ENCODE results near the gene RNFT2. TPM values are rescaled to one million over a fixed set of nuclear protein-coding genes. Genes with fewer than 3 reads are reported as not detected.

Gene RNFT2
- polyA plus RNA-seq, 1 donor (not counting 4 experiments of a cell fraction or from before 2014, with no cell fraction given): 0.96 TPM

DNA sequence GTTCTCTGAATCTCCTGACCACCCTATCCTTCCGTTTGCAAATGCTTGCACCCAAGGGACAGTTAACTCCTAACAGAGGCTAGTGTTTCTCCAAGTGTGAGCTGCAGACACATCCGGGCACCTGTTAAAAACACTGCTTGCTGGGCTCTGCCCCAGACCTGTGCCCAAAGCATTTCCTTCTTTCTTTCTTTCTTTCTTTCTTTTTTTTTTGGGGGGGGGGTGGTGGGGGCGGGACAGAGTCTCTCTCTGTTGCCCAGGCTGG is 42.7 kb upstream of the RNFT2 start:
- Histone ChIP-seq H3K36me3 (ENCODE audit: control insufficient read depth in 2 of 2, extremely low read depth in 1 of 2, insufficient read depth in 2 of 2, low read length in 2 of 2) (no peaks in the 10 kb centered on the region), H2AFZ (ENCODE audit: control insufficient read depth, low read length) (no peak overlapping the region), H3K9me1 (ENCODE audit: control insufficient read depth, extremely low read depth, insufficient read depth, low read length) (no peaks in the 10 kb centered on the region), H4K20me1 (ENCODE audit: control insufficient read depth, extremely low read depth, insufficient read depth, low read length) (no peaks in the 10 kb centered on the region), H3K4me3 (ENCODE audit: control insufficient read depth in 2 of 3, extremely low read depth in 1 of 3, insufficient read depth in 2 of 3, low read depth in 1 of 3, low read length in 3 of 3) (no peak overlapping the region), H3K9ac (ENCODE audit: control insufficient read depth, extremely low read depth, insufficient read depth, low read length) (no peak overlapping the region), H3K27me3 (ENCODE audit: control insufficient read depth, extremely low read depth, insufficient read depth, low read length) (peaks cover 36% of the 10 kb centered on the region), H3K9me3 (ENCODE audit: control insufficient read depth, low read depth, low read length) (no peaks in the 10 kb centered on the region), H3K27ac (ENCODE audit: control insufficient read depth, insufficient read depth, low read length) (no peak overlapping the region), H3K79me2 (ENCODE audit: control insufficient read depth, insufficient read depth, low read length) (no peaks in the 10 kb centered on the region), H3K4me1 (ENCODE audit: control insufficient read depth, extremely low read depth, insufficient read depth, low read length) (peaks cover 6% of the 10 kb centered on the region), H3K4me2 (ENCODE audit: control insufficient read depth, extremely low read depth, insufficient read depth, low read depth, low read length) (no peak overlapping the region)
- dilution Hi-C loops (cut with MboI; ENCODE audit: extremely low pct_ligation_motif_present, low sequenced_read_pairs): no loop called here
- TF ChIP-seq EZH2 (IDR thresholded peaks at IDR 0.05; ENCODE audit: low read length): no peak
- TF ChIP-seq, protein P1, sequence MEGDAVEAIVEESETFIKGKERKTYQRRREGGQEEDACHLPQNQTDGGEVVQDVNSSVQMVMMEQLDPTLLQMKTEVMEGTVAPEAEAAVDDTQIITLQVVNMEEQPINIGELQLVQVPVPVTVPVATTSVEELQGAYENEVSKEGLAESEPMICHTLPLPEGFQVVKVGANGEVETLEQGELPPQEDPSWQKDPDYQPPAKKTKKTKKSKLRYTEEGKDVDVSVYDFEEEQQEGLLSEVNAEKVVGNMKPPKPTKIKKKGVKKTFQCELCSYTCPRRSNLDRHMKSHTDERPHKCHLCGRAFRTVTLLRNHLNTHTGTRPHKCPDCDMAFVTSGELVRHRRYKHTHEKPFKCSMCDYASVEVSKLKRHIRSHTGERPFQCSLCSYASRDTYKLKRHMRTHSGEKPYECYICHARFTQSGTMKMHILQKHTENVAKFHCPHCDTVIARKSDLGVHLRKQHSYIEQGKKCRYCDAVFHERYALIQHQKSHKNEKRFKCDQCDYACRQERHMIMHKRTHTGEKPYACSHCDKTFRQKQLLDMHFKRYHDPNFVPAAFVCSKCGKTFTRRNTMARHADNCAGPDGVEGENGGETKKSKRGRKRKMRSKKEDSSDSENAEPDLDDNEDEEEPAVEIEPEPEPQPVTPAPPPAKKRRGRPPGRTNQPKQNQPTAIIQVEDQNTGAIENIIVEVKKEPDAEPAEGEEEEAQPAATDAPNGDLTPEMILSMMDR (optimal IDR thresholded peaks at IDR 0.05 in 1 of 3, IDR thresholded peaks at IDR 0.05 in 1 of 3, conservative IDR thresholded peaks at IDR 0.05 in 1 of 3; ENCODE audit: extremely low read depth in 1 of 3, insufficient read depth in 2 of 3, low read length in 3 of 3): no peak
- DNase-seq (ENCODE audit: low read depth, low spot score) (no peak), FAIRE-seq (no peak)

DNA sequence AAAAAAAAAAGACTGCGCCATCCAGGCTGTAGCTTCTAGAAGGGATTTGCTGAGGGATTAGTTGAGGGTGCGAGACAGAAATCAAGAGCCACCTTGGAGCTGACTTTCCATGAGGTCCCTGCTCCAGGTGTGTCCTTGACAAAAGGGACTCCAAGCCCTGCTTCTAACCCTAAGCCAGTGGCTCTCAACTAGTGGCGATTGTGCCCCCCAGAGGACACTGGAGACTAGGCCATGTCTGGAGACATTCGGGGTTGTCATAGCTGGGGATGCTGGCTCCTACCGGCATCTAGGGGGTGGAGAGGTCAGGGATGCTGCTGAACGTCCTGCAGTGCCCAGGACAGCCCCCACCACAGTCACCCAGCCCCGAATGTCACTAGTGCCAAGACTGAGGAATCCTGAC is 40.8 kb upstream of the RNFT2 start:
- Histone ChIP-seq H3K9ac (ENCODE audit: control insufficient read depth, extremely low read depth, insufficient read depth, low read length) (no peak overlapping the region), H4K20me1 (ENCODE audit: control insufficient read depth, extremely low read depth, insufficient read depth, low read length) (no peaks in the 10 kb centered on the region), H3K27ac (ENCODE audit: control insufficient read depth, insufficient read depth, low read length) (no peak overlapping the region), H3K9me3 (ENCODE audit: control insufficient read depth, low read depth, low read length) (no peaks in the 10 kb centered on the region), H3K4me1 (ENCODE audit: control insufficient read depth, extremely low read depth, insufficient read depth, low read length) (peaks cover 6% of the 10 kb centered on the region), H3K9me1 (ENCODE audit: control insufficient read depth, extremely low read depth, insufficient read depth, low read length) (no peaks in the 10 kb centered on the region), H3K27me3 (ENCODE audit: control insufficient read depth, extremely low read depth, insufficient read depth, low read length) (peaks cover 33% of the 10 kb centered on the region), H3K79me2 (ENCODE audit: control insufficient read depth, insufficient read depth, low read length) (no peaks in the 10 kb centered on the region), H3K4me3 (ENCODE audit: control insufficient read depth in 2 of 3, extremely low read depth in 1 of 3, insufficient read depth in 2 of 3, low read depth in 1 of 3, low read length in 3 of 3) (no peak overlapping the region), H3K36me3 (ENCODE audit: control insufficient read depth in 2 of 2, extremely low read depth in 1 of 2, insufficient read depth in 2 of 2, low read length in 2 of 2) (no peaks in the 10 kb centered on the region), H3K4me2 (ENCODE audit: control insufficient read depth, extremely low read depth, insufficient read depth, low read depth, low read length) (no peak overlapping the region), H2AFZ (ENCODE audit: control insufficient read depth, low read length) (no peak overlapping the region)
- TF ChIP-seq, protein P1 (optimal IDR thresholded peaks at IDR 0.05 in 1 of 3, IDR thresholded peaks at IDR 0.05 in 1 of 3, conservative IDR thresholded peaks at IDR 0.05 in 1 of 3; ENCODE audit: extremely low read depth in 1 of 3, insufficient read depth in 2 of 3, low read length in 3 of 3): peak in 2 of 3 experiments; percentile 21 to 55
- no peak for TF ChIP-seq EZH2 (IDR thresholded peaks at IDR 0.05; ENCODE audit: low read length)
- dilution Hi-C loops (cut with MboI; ENCODE audit: extremely low pct_ligation_motif_present, low sequenced_read_pairs): no loop called here
- FAIRE-seq: no peak
- DNase-seq (ENCODE audit: low read depth, low spot score): no peak

Measured in keratinocyte (primary cell).